ENCODE data around the gene GABBR1.

GABBR1 gene

DNA sequence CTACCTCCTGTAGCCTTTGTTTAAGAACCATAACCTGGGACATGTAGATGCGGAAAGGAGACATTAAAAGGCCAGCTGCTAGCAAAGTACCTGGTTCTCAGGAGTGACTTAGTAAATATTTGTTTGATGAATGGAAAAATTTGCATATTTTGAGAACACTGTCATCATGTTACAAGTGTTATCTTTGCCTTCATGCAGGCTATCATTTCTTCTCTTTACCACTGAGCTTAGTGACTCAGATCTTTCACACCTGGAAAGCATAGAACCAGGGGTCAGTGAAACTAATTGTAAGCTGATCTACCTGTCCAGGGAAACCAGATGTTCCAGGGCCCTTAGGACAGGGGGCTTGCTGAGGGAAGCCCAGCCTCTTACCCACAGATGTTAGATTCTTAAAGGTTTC lies 42.6 kb upstream of the GABBR1 start (continued):
- TF ChIP-seq KLF9 (tag by site-specific recombination; IDR thresholded peaks at IDR 0.05; ENCODE audit: low read depth) (no peak), ZNF169 (tag by site-specific recombination; IDR thresholded peaks at IDR 0.05) (no peak)

DNA sequence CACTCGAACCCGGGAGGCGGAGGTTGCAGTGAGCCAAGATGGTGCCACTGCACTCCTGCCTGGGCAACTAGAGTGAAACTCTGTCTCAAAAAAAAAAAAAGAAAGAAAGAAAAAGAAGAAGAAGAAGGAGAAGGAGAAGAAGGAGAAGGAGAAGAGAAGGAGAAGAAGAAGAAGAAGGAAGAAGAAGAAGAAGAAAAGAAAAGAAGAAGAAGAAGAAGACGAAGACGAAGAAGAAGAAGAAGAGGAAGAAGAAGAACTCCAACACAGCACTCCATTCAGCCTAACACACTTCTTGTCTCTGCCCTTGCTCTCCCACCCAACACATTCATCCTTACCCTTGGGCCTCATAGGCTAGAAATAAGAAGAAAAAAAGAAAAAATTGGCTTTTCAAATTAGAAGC lies 41.0 kb upstream of the GABBR1 start:
- Histone ChIP-seq H3K4me1 (ENCODE audit: control insufficient read depth, insufficient read depth, low read length) (no peaks in the 10 kb centered on the region), H3K4me3 (ENCODE audit: low read depth, low read length) (no peak overlapping the region), H3K9me3 (ENCODE audit: control insufficient read depth, insufficient read depth, low read depth, low read length) (no peaks in the 10 kb centered on the region), H3K27ac (ENCODE audit: extremely low read depth, low read depth, low read length) (no peak overlapping the region), H3K36me3 (ENCODE audit: control insufficient read depth in 2 of 2, insufficient read depth in 1 of 2, low read length in 2 of 2) (no peaks in the 10 kb centered on the region)
- no peak for TF ChIP-seq PRDM2 (tag by site-specific recombination; IDR thresholded peaks at IDR 0.05; ENCODE audit: borderline replicate concordance)
- TF ChIP-seq, protein P1, sequence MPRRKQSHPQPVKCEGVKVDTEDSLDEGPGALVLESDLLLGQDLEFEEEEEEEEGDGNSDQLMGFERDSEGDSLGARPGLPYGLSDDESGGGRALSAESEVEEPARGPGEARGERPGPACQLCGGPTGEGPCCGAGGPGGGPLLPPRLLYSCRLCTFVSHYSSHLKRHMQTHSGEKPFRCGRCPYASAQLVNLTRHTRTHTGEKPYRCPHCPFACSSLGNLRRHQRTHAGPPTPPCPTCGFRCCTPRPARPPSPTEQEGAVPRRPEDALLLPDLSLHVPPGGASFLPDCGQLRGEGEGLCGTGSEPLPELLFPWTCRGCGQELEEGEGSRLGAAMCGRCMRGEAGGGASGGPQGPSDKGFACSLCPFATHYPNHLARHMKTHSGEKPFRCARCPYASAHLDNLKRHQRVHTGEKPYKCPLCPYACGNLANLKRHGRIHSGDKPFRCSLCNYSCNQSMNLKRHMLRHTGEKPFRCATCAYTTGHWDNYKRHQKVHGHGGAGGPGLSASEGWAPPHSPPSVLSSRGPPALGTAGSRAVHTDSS (tag by site-specific recombination; IDR thresholded peaks at IDR 0.05), result peak; percentile 66; the same call in 1 of the 2 replicates
- POLR2A ChIA-PET, result no interaction called here
- CTCF ChIA-PET, result interaction anchor here (0.8 to 4.2 kb wide), 4 partner anchors 20 to 28 kb away, joined by 3 to 15 read pairs (median 8); no protein-coding TSS in a partner anchor

DNA sequence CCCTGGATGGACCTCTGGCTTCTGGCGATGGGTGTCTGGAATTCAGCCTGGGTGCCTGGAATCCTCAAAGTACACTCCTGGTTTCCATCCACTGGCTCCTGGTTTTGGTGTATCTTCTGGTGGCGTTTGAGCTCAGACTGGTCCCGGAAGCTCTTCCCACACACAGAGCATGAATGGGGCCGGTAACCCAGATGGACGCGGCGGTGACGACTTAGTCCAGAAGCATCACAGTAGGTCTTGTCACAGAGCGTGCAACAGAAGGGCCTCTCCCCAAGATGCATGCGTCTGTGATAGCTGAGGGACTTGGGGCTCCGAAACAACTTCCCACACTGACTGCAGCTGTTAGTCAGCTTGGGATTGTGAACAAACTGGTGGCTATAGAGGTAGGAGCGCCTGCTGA lies 40.2 kb upstream of the GABBR1 start:
- Histone ChIP-seq H3K4me1 (ENCODE audit: control insufficient read depth, insufficient read depth, low read length) (no peaks in the 10 kb centered on the region), H3K36me3 (ENCODE audit: control insufficient read depth in 2 of 2, insufficient read depth in 1 of 2, low read length in 2 of 2) (no peaks in the 10 kb centered on the region), H3K9me3 (ENCODE audit: control insufficient read depth, insufficient read depth, low read depth, low read length) (no peaks in the 10 kb centered on the region), H3K4me3 (ENCODE audit: low read depth, low read length) (no peak overlapping the region), H3K27ac (ENCODE audit: extremely low read depth, low read depth, low read length) (no peak overlapping the region)
- no peak for TF ChIP-seq FEZF1 (tag by site-specific recombination; IDR thresholded peaks at IDR 0.05)
- no peak for TF ChIP-seq SP2 (tag by site-specific recombination; IDR thresholded peaks at IDR 0.05)
- no peak for TF ChIP-seq ZNF138 (tag by site-specific recombination; IDR thresholded peaks at IDR 0.05; ENCODE audit: borderline replicate concordance)
- TF ChIP-seq ZSCAN4 (tag by site-specific recombination; IDR thresholded peaks at IDR 0.05), result no peak
- TF ChIP-seq MYNN (tag by site-specific recombination; IDR thresholded peaks at IDR 0.05; ENCODE audit: borderline replicate concordance), result no peak
- TF ChIP-seq BCL11B (tag by site-specific recombination; IDR thresholded peaks at IDR 0.05; ENCODE audit: low read depth), result no peak
- TF ChIP-seq ZNF223 (tag by site-specific recombination; IDR thresholded peaks at IDR 0.05), result no peak
- no peak for TF ChIP-seq YY2 (tag by site-specific recombination; IDR thresholded peaks at IDR 0.05)
- no peak for TF ChIP-seq ZNF266 (tag by site-specific recombination; IDR thresholded peaks at IDR 0.05; ENCODE audit: low read depth)
- TF ChIP-seq IKZF3 (tag by site-specific recombination; IDR thresholded peaks at IDR 0.05), result no peak
- no peak for TF ChIP-seq ZNF324 (tag by site-specific recombination; IDR thresholded peaks at IDR 0.05)
- TF ChIP-seq SALL2 (tag by site-specific recombination; IDR thresholded peaks at IDR 0.05; ENCODE audit: borderline replicate concordance), result no peak
- TF ChIP-seq, protein P2, sequence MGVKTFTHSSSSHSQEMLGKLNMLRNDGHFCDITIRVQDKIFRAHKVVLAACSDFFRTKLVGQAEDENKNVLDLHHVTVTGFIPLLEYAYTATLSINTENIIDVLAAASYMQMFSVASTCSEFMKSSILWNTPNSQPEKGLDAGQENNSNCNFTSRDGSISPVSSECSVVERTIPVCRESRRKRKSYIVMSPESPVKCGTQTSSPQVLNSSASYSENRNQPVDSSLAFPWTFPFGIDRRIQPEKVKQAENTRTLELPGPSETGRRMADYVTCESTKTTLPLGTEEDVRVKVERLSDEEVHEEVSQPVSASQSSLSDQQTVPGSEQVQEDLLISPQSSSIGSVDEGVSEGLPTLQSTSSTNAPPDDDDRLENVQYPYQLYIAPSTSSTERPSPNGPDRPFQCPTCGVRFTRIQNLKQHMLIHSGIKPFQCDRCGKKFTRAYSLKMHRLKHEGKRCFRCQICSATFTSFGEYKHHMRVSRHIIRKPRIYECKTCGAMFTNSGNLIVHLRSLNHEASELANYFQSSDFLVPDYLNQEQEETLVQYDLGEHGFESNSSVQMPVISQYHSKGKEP (tag by site-specific recombination; IDR thresholded peaks at IDR 0.05), result no peak
- no peak for TF ChIP-seq ZBTB11 (tag by site-specific recombination; conservative IDR thresholded peaks at IDR 0.05; ENCODE audit: low read depth)
- POLR2A ChIA-PET, result no interaction called here
- CTCF ChIA-PET, result interaction anchor here (0.6 to 3.3 kb wide), 6 partner anchors 19 to 379 kb away, joined by 3 to 32 read pairs (median 4); no protein-coding TSS in a partner anchor

Data from HEK293 (cell line).